Measurements from ENCODE around the gene RND2.
"Not testable (repeated sequence)": the region's sequence is repeated elsewhere in the genome, so short reads cannot be mapped to it uniquely, and the experiment has no call there.

RND2 gene

DNA sequence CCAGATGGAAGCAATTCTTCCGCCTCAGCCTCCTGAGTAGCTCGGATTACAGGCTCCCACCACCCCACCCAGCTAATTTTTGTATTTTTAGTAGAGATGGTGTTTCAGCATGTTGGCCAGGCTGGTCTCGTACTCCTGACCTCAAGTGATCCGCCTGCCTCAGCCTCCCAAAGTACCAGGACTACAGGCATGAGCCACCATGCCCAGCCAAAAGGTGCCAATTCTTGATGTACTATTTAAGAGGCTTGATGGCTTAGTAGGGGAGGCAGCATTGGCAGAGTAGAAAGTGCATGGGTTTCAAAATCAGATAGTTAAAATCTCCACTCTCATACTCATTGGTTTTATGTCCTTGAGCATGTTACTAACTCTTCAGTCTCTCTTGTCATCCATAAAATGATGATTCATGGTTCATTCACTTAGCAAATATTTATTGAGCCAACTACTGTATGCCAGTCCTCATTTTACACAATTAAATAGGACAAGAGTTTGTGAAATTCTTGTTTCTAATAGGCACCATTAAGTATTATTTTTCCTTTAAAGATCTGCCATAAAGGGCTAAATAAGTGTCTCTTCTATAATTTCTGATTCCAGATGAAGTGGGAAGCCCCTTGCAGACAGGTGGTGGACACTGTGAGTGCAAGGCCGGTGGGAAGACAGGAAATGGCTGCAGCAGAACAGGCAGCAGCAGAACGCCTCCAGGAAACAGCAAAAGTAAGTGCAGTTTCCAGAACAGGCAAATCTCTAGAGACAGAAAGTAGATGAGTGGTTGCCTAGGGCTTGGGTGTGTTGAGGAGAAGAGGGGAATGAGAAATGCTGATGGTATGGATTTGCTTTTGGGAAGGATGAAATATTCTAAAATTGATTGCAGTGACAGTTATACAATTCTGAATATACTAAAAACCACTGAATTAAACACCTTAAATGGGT is 35.0 kb upstream of the RND2 start:
- Histone ChIP-seq H3K4me1 (ENCODE audit: low read length) (no peaks in the 10 kb centered on the region), H2AFZ (ENCODE audit: low read length) (no peak overlapping the region), H3K4me2 (ENCODE audit: low read depth, low read length) (no peak overlapping the region), H3K27me3 (replicated peaks; ENCODE audit: insufficient read depth, low read length) (no peaks in the 10 kb centered on the region), H3K79me2 (ENCODE audit: low read length) (peaks cover 12% of the 10 kb centered on the region), H3K27ac (ENCODE audit: low read length) (no peak overlapping the region), H3K9me3 (replicated peaks; ENCODE audit: insufficient read depth, low read length) (no peaks in the 10 kb centered on the region), H3K9ac (ENCODE audit: low read length) (no peak overlapping the region), H4K20me1 (ENCODE audit: insufficient read depth, low read length) (no peaks in the 10 kb centered on the region), H3K4me3 (ENCODE audit: low read length) (no peak overlapping the region), H3F3A (ENCODE audit: insufficient read depth, low read length) (no peaks in the 10 kb centered on the region), H3K9me2 (replicated peaks; ENCODE audit: insufficient read depth, low read length) (no peaks in the 10 kb centered on the region), H3K36me3 (replicated peaks; ENCODE audit: insufficient read depth, low read length) (peaks cover 16% of the 10 kb centered on the region)
- TF ChIP-seq EZH2phosphoT487 (IDR thresholded peaks at IDR 0.05; ENCODE audit: low read length) (no peak), EZH2 (optimal IDR thresholded peaks at IDR 0.05; ENCODE audit: low read depth, low read length) (no peak)
- TF ChIP-seq, protein P1, sequence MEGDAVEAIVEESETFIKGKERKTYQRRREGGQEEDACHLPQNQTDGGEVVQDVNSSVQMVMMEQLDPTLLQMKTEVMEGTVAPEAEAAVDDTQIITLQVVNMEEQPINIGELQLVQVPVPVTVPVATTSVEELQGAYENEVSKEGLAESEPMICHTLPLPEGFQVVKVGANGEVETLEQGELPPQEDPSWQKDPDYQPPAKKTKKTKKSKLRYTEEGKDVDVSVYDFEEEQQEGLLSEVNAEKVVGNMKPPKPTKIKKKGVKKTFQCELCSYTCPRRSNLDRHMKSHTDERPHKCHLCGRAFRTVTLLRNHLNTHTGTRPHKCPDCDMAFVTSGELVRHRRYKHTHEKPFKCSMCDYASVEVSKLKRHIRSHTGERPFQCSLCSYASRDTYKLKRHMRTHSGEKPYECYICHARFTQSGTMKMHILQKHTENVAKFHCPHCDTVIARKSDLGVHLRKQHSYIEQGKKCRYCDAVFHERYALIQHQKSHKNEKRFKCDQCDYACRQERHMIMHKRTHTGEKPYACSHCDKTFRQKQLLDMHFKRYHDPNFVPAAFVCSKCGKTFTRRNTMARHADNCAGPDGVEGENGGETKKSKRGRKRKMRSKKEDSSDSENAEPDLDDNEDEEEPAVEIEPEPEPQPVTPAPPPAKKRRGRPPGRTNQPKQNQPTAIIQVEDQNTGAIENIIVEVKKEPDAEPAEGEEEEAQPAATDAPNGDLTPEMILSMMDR (IDR thresholded peaks at IDR 0.05; ENCODE audit: low read length) = no peak
- DNase-seq = no peak

DNA sequence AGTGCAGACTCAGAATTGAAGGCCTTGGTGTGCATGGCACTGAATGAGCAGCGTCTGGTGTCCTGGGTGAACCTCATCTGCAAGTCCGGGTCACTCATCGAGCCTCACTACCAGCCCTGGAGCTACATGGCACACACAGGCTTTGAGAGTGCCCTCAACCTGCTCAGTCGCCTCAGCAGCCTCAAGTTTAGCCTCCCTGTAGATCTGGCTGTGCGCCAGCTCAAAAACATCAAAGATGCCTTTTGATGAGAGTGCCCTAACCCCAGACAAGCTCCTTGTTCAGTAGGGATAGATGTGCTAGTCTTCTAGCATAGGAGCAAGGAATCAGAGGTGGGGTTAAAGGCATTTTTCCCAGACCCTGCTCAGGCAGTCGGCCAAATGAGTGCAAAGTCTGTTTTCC is 33.6 kb upstream of the RND2 start:
- Histone ChIP-seq H3K79me2 (ENCODE audit: low read length) (no peaks in the 10 kb centered on the region), H3K9me2 (replicated peaks; ENCODE audit: insufficient read depth, low read length) (no peaks in the 10 kb centered on the region), H3K4me1 (ENCODE audit: low read length) (no peaks in the 10 kb centered on the region), H3K27ac (ENCODE audit: low read length) (no peak overlapping the region), H3F3A (ENCODE audit: insufficient read depth, low read length) (no peaks in the 10 kb centered on the region), H3K9me3 (replicated peaks; ENCODE audit: insufficient read depth, low read length) (no peaks in the 10 kb centered on the region), H2AFZ (ENCODE audit: low read length) (no peak overlapping the region), H3K27me3 (replicated peaks; ENCODE audit: insufficient read depth, low read length) (no peaks in the 10 kb centered on the region), H3K36me3 (replicated peaks; ENCODE audit: insufficient read depth, low read length) (peaks cover 16% of the 10 kb centered on the region), H3K9ac (ENCODE audit: low read length) (no peak overlapping the region), H3K4me3 (ENCODE audit: low read length) (no peak overlapping the region), H4K20me1 (ENCODE audit: insufficient read depth, low read length) (no peaks in the 10 kb centered on the region), H3K4me2 (ENCODE audit: low read depth, low read length) (no peak overlapping the region)
- DNase-seq = no peak
- no peak for TF ChIP-seq EZH2phosphoT487 (IDR thresholded peaks at IDR 0.05; ENCODE audit: low read length)
- no peak for TF ChIP-seq EZH2 (optimal IDR thresholded peaks at IDR 0.05; ENCODE audit: low read depth, low read length)
- TF ChIP-seq, protein P1 (IDR thresholded peaks at IDR 0.05; ENCODE audit: low read length) = no peak

- Histone ChIP-seq H3K9me2 (replicated peaks; ENCODE audit: insufficient read depth, low read length) (no peaks in the 10 kb centered on the region), H3F3A (ENCODE audit: insufficient read depth, low read length) (peaks cover 12% of the 10 kb centered on the region), H3K9ac (ENCODE audit: low read length) (no peak overlapping the region), H3K9me3 (replicated peaks; ENCODE audit: insufficient read depth, low read length) (no peaks in the 10 kb centered on the region), H2AFZ (ENCODE audit: low read length) (no peak overlapping the region), H3K27ac (ENCODE audit: low read length) (no peak overlapping the region), H3K27me3 (replicated peaks; ENCODE audit: insufficient read depth, low read length) (no peaks in the 10 kb centered on the region), H3K4me3 (ENCODE audit: low read length) (no peak overlapping the region), H3K4me1 (ENCODE audit: low read length) (peaks cover 8% of the 10 kb centered on the region; the same call in 1 of the 2 replicates), H3K4me2 (ENCODE audit: low read depth, low read length) (no peak overlapping the region), H3K36me3 (replicated peaks; ENCODE audit: insufficient read depth, low read length) (peaks cover 16% of the 10 kb centered on the region), H4K20me1 (ENCODE audit: insufficient read depth, low read length) (no peaks in the 10 kb centered on the region), H3K79me2 (ENCODE audit: low read length) (no peaks in the 10 kb centered on the region)
- no peak for DNase-seq
- TF ChIP-seq EZH2 (optimal IDR thresholded peaks at IDR 0.05; ENCODE audit: low read depth, low read length) = no peak
- TF ChIP-seq, protein P1 (IDR thresholded peaks at IDR 0.05; ENCODE audit: low read length) = no peak
Observed at GRCh38 chr17:42992872-42993271, 32.2 kb upstream of the RND2 start.

DNA sequence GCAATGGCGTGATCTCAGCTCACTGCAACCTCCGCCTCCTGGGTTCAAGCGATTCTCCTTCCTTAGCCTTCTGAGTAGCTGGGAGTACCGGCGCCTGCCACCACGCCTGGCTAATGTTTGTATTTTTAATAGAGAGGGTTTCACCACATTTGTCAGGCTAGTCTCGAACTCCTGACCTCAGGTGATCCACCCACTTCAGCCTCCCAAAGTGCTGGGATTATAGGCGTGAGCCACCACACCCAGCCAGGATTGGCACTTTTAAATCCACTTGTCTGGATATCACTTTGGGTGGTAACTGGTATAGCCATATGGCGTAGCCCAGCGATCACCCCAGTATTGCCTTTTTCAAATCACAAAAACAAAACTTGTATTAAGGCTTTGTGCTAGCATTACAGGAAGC is 31.1 kb upstream of the RND2 start:
- H4K20me1 ChIP-seq (ENCODE audit: insufficient read depth, low read length); H3K4me3 ChIP-seq (ENCODE audit: low read length); H3K9me3 ChIP-seq (replicated peaks; ENCODE audit: insufficient read depth, low read length); H3K4me2 ChIP-seq (ENCODE audit: low read depth, low read length); H3K9me2 ChIP-seq (replicated peaks; ENCODE audit: insufficient read depth, low read length); H3K27me3 ChIP-seq (replicated peaks; ENCODE audit: insufficient read depth, low read length); H3K27ac ChIP-seq (ENCODE audit: low read length); H3K9ac ChIP-seq (ENCODE audit: low read length); H2AFZ ChIP-seq (ENCODE audit: low read length); DNase-seq; H3K79me2 ChIP-seq (ENCODE audit: low read length); H3K4me1 ChIP-seq (ENCODE audit: low read length): not testable (repeated sequence)
- Histone ChIP-seq H3F3A (ENCODE audit: insufficient read depth, low read length) (peaks cover 20% of the 10 kb centered on the region), H3K36me3 (replicated peaks; ENCODE audit: insufficient read depth, low read length) (peaks cover 13% of the 10 kb centered on the region)
